Glomerular visceral epithelial cell (primary cell): ENCODE results near the gene TSTD1.
"Not testable (repeated sequence)": the region's sequence is repeated elsewhere in the genome, so short reads cannot be mapped to it uniquely, and the experiment has no call there.

ENCODE experiments used
- DNase-seq: peaks from one replicate; pipeline ENCODE4 v3.0.0-alpha.2; 2016; ENCODE audit errors: extremely low spot score

The TSTD1 gene

DNA sequence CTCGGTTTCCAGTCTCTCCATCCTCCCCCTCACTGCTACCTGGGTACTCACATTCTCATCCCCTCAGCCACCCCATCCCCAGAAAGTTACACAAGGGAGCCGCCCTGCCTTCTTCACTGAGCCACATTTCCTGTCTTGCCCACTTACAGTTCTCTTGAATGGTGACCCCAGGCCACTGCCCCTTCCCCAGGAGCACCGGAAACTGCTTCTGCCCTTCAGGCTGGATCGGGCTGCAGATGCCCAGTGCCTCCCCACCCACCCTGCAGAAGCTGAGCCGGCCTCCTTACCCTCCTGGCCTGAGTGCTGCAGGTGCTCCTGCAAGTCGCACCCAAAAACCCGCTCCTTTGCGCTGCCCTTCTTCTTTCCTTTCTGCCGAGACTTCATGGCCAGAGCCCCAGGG lies 30.5 kb upstream of the TSTD1 start:
- no peak for DNase-seq

DNA sequence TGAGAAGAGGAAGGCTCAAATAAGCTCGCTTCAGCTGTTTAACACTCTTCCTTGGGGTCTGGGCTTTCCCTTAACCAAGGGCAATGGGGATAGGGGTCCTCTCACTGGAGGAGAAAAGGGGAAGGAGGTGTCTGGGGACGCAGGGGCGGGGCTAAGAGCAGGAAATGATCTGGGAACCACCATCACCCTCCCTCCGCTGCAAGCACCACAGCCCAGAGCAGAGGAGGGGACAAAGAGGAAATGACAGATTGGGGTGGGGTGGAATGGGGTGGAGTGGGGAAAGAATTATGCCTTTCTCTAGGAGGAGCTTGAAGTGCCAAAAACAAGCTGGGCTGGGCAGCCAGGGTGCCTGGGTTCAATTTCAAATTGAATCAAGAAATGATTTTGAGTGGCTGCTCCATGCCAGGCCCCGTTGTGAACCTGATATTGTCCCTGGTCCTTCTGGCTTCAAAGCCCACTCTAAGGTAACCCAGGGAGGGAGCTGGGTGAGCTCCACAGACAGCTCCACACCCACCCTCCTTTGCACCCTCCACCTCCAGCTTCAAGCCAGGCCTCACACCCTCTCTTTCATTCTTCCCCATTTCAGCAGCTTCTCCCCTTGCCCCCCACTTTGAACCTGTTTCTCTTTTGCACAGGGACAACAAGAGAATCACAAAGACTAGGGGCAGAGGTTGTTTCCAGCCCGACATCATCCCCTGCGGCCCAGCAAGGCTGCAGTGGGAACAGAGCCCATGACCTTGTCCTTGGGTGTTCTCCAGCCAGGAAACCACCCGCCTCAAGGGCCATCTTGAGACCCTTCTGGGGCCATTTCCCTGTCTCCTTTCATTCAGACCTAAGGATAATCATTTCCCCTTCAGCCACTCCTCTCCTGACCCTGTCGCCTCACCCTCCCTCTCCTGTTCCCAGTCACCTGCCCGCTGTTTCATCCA lies 29.8 kb upstream of the TSTD1 start:
- no peak for DNase-seq

DNA sequence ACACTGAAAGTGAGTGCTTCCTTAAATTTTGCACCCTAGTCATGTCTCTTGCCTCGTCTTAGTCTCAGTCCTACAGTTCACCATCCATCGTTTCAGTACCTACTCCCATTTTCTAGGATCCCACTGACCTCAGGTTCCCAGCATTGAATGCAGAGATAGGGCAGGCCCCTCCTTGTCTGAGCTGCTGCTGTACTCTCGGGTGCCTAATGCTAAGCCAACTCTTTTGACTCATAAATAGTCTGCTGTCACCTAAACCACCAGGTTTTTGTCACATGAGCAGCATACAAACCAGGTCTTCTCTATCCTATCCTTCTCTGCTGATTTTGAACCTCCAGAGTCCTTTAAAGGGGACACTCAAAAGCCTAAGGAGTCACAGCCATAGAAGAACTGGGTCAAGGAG lies 27.9 kb upstream of the TSTD1 start:
- DNase-seq = no peak

DNA sequence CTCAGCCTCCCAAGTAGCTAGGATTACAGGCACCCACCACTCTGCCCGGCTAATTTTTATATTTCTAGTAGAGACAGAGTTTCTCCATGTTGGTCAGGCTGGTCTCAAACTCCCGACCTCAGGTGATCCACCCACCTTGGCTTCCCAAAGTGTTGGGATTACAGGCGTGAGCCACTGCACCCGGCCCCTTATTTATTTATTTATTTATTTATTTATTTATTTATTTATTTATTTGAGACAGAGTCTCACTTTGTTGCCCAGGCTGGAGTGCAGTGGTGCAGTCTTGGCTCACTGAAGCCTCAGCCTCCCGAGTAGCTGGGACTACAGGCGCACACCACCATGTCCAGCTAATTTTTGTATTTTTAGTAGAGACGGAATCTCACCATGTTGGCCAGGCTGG lies 26.9 kb upstream of the TSTD1 start:
- not testable (repeated sequence) for DNase-seq

DNA sequence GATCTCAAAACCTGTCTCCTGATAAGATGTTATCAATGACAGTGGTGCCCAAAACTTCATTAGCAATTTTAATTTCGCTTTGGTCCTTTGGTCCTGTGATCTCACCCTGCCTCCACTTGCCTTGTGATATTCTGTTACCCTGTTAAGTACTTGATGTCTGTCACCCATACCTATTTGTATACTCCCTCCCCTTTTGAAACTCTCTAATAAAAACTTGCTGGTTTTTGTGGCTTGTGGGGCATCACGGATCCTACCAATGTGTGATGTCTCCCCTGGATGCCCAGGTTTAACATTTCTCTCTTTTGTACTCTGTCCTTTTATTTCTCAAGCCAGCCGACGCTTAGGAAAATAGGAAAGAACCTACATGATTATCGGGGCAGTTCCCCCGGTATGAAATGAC lies 25.2 kb upstream of the TSTD1 start:
- DNase-seq = not testable (repeated sequence)

DNA sequence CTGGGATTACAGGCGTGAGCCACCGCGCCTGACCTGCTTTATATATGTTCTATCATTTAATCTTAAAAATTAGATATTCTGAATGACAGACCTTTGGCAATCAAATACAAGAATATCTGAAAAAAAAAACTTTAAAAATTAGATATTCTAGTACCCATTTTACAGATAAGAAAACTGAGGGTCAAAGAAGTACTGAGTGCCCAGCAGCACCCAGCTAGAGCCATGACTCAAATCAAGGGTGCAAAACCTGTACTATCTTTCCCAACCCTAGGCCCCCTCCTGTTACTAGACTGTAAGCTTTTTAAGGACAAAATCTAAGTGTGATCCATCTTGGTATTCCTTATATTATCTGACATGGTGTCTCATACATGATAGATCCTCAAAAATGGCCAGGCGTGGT lies 22.7 kb upstream of the TSTD1 start:
- DNase-seq = no peak

DNA sequence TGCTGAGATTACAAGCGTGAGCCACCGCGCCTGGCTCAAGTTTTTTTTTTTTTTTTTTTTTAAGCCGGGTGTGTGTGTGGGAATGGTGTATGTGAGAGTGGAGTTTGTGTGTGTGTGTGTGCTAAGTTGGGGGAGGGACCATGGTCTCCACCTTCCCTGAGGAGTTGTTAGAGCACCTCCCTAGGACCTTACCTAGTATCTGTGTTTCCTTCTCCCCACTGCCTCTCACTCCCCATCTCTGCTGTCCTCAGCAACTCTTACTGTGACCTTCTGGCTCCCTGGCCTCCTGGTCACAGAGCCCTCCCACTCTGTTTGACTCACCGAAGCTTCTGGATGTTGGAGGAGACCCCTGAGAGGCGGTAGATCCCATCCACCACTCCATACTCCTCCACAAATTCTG lies 20.5 kb upstream of the TSTD1 start:
- DNase-seq = no peak

DNA sequence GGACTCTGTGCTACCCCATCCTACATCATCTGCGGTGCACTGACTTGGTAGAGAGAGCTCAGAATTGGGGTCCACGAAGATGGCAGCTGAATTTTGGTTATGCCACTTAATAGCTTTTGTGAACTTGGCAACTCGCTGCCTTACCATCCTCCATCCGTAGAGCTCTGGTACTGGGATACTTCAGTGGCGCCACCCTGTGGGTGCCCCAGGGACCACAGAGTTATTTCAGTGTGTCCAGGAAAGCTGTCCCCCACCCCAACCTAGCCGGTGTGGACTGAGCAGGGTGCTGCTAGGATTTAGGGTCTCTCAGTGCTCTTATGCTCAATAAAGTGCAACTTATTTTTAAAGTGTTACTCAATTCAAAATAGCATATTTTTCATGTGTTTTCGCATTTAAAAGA lies 16.0 kb upstream of the TSTD1 start:
- no peak for DNase-seq

DNA sequence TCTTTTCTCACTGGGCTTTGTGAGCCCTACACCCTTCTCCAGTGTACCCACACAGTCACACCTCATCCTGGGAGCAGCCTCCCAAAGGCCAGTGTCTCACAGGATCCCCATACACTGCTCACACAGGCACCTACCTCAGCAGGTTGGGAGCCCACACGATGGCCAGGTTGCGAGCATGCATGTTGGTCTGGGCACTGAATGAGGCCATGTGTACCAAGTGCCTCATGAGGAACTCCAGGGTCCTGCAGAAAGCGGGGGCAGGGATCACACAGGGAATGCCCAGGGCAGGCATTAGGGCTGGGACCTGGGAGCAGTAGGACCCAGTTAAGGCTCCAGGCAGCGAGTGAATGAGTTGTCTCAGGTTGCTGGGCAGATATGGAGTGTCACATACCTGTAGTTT lies 15.5 kb upstream of the TSTD1 start:
- no peak for DNase-seq

DNA sequence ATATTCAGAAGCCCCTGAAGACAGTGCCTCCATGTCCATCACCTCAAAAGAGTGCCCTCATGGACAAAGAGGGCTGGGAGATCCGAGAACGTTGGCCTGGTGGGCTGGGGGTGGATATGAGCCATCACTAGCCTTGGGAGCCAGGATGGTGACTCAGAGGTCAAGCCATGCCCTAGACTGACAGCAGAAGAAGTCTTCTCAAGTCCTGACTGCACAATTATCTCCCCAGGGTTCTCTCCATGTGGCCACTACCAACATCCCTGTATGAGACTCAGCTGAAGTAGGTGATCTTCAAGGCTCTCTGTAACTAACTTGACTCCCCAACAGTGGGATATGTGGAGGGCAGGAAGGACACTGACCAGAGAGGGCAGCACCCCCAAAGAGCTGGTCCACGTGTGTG lies 14.1 kb upstream of the TSTD1 start:
- DNase-seq = no peak

DNA sequence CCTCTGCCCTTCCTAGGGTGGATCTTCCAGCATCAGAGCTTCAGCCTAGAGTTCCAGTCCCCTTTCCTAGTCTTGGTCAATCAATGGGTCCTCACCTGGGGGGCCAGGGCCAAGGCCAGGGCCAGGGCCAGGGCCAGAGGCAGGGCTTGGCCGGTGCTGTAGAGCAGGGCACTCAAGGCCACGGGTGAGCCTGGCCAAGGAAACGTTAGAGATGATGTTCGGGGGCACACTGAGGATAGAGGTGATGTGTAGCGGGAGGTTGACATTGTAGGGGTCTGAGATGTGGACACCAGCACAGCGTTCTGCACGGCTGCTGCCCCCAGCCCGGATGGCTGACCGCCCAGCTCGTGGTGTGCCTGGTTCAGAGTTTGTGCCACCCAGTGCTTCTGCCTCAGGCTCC lies 12.5 kb upstream of the TSTD1 start:
- no peak for DNase-seq

DNA sequence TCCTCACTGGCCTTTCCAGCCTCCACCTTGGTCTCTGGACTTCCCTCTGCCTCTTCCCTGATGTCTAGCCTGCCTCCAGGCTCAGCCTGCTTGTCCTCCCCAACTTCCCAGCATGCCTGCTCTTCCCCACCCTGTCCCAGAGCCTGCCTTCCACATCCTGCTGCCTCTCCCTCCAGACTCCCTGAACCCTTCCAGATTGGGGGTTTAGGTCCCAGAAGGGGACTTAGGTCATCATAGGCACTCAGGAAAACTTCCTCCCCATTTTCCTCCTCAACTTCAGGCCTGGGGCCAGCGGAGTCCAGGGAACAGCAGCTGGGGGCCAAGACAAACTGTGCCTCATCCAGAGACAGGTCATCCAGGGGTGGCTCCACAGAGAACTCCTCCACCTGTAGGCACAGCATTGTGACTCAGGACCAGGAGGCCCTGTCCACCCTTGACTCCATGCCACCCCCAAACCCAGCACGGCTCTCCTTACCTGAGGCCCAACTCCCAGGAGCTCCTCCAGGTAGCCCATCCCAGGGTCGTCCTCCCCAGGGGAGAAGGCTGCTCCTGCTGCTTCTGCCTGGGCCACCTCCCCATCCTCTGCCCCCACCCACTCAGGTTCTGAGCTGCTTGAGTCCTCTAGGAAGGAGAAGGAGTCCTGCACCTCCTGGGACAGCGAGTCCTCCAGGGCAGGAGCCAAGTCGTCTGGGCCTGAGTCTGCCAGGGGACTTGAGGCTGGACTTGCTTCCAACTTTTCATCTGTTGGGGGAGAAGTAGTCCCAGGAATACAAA lies 10.4 kb upstream of the TSTD1 start:
- no peak for DNase-seq

DNA sequence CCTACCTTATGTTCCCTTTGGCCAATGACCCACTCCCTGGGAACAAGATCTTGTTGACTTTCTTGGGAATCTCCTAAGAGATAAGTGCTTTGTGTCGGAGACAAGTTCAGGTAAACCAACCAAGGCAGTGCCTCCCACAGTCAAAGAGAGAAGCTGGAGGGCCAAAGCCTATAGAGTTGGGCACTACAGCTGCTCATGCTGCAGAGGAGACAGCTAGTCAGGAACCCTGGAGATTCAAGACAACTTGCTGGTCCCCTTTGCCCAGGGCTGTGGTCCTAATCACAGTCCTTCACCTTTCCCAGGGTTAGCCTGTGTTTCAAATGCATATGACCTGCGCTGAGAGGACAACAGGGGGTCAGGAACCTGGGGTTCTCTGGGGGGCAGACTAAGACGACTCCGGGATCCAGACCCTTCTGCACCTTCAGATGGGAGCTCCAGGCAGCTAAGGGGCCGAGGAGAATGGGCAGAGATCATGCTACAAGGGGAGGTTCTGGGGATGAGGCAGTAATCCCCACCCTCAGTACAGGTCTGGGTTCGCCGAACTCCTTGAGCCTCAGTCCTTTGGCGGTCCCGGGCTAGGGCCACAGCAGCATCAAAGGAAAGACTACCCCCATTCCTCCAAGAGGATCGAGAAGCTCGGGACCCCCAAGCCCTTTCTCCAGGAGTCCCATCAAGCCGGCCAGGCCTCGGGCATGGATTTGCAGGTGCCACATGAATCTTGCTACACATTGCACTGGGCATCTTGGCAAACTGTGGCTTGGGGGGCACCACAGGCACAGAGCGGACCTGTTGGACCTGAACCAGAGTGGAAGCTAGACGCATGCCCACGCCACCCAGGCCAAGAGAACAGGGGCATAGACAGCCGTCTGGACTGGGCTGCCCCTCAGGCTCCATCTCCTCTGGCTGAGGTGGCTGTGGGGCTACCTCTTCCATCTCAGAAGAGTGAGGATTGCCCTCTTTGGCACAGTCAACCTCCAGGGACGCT lies 9.0 kb upstream of the TSTD1 start:
- DNase-seq = no peak

DNA sequence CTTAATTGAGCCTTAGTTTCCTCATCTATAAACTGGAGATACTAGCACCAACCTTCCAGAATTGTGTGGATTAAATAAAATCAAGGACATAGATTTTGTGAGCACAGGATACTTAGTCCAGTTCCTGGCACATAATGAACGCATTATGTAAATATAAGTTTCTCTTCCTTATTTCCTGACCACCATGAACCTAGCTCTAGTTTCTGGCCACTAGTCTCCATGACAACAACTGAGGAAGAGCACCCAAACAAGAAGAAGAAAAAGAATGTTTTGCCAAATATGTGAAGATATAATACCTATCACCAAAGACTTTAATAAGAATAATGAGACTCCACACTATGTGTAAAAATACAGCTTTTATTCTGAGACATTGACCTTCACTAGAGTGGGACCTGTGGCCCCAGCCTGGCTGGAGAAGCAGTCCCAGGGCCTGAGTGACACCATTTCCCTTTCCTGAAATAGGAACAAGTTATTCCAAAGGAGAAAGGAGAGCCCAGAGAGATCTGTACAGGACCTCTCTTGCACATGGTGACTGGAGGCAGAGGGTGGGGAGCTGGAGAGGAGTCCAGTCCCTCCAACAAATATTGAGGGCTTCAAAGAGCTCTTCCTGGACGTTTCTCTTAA lies 8.0 kb upstream of the TSTD1 start:
- DNase-seq = no peak

DNA sequence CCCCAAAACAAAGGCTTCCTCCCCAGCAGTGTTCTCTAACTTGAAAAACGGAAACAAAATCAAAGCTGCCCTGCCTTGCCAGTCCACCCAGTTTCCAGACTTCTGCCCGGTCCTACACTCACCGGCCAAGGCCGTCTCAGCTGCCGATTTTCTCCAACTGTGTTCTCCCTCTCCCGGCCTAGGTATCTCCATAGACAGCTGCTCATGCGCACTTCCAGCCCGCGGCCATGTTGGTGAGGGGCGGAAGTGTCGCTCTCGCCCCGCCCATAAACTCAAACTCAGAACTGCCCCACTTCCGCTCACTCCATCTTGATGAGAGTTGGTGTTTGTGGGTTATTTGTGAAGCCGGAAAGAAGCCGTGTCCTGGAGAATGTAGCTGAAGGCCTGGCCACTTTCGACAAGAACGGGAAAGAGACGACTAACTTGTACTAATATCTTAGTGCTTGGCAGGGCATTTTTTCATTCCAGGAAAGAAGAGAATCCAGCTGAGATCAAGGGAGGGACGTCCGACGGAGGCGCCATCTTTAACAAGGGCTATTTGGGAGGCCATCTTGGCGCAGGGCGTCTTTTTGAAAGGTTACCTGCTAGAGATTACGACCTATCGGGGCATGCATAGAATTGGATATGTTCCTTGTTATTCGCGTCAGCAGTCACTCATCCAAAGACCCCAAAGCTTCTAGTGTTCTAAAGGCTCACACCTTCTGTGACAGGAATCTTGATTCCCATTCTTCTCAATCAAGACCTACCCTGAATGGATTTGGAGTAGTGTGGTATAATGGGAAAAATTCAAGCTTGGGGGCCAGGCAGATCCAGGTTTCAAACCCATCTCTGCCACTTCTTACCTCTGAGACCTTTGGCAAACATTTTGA lies 7.2 kb upstream of the TSTD1 start, which contains the start of gene USF1:
Gene USF1 (minus strand): TSS at position 242 of the 869 bp plus-strand sequence. CDS start 2,702 bp downstream, outside the sequence.
- DNase-seq = peak; percentile 96

DNA sequence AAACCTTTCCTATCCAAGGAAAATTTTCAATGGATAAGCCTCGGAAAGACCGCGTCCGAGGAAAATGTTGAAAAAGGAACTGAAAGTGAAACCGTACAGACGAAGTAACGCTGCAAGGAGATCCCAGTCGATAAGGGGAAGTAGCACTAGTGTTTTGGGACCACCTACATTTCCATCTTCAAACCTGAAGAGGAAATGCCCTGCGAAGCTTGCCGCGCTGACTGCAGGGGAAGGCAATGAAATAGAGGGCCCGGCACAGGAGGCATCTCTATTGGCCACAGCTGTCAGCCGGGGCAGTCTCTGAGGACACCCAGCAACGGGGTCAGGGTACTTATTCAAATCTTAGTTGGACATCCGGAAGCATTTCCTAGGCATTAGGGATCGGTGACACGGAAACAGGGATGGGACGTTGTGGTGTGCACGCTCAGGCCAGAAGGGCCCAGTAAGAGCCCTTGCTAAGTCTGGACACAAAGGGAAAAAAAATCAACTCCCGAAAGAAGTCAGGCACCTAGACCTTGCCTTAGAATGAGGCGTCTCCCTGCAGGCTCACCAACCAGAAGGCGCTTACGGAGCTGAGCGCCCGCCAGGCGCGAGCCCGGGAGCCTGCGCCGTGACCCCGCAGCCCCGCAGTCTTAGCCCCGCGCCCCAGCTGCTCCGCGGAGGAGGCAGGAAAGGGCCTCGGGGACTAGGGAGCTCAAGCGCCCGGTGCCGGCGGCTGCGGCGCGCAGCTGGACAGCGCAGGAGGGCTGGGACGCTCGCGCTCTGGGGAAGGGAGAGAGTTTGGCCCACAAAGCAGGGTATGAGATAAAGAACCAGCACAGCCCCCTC lies 6.4 kb upstream of the TSTD1 start:
- DNase-seq = peak; percentile 76

DNA sequence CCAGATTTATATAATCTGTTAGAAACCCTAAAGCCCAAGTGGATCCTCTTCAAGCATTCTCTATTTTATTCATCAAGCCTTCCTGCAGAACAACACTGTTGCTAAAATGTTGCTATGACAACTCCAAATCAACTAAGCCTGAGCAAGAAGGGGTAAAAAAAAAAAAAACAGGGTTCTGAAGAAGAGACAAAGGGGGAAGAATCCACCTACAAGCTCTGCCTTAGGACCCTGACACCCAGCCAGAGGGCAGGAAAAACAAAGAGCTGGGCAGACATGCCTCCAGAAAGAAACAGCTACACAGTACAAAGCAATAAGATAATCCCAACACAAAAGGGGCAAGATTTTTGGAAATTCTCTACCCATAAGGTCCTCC lies 5.8 kb upstream of the TSTD1 start:
- no peak for DNase-seq

DNA sequence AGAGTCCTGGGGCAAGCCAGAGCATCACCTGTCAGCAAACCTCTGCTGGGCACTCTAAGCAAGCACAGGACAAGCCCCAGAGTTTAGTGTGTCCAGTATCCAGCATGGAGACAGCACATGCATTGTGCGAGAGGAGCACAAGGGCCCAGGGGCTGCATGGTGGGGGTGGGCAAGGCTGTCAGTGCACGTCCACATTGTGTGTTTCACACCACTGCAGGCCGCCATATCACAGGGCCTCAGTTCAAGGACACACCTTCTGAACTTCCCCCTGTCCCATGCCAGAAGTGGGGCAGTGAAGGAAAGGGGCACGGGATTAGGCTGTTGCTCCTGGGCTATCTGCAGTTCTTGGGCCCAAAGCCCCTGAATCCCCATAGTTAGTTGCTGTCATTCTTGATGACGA lies 782 bp upstream of the TSTD1 start:
- no peak for DNase-seq

DNA sequence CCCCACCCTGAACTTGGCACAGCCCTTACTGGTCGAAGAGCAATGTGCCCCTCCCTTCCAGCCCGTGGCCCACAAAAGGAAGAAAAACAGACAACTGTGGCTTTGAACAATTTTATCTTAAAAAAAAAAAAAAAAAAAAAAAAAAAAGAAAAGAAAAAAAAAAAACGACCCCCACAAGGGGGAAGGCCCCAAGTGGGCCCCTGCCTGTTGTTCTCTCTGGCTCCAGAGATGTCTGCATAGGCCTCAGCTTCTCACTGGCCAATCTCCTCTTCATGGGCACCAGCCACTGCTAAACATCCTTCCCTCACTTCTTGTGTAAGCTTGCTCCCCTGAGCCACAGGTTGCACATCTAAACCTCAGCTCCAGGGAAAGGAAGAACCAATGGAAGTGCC lies 386 bp upstream of the TSTD1 start:
- DNase-seq = no peak
